ENCODE data around the gene NEK9.

GRCh38 chr14:75168586-75169335, 41.9 kb upstream of the NEK9 start:
- no peak for TF ChIP-seq ZFP30 (CRISPR knock-in tag; IDR thresholded peaks at IDR 0.05)
- TF ChIP-seq RARB (CRISPR knock-in tag; IDR thresholded peaks at IDR 0.05) = no peak
- TF ChIP-seq OSR1 (CRISPR knock-in tag; IDR thresholded peaks at IDR 0.05) = no peak
- no peak for TF ChIP-seq POU6F1 (CRISPR knock-in tag; IDR thresholded peaks at IDR 0.05; ENCODE audit: borderline replicate concordance, low read depth)
- no peak for TF ChIP-seq ESRRG (CRISPR knock-in tag; IDR thresholded peaks at IDR 0.05)
- no peak for TF ChIP-seq PATZ1 (CRISPR knock-in tag; IDR thresholded peaks at IDR 0.05; ENCODE audit: borderline replicate concordance)
- no peak for TF ChIP-seq TOX (CRISPR knock-in tag; IDR thresholded peaks at IDR 0.05; ENCODE audit: borderline replicate concordance)
- TF ChIP-seq ZC3H10 (CRISPR knock-in tag; IDR thresholded peaks at IDR 0.05) = no peak

Measured in SK-N-SH treated with all-trans-retinoic acid at 6 μM for 48 hours (cell line).